Brain pericyte (primary cell): ENCODE results near the gene SYNGR4.
"Not testable (repeated sequence)": the region's sequence is repeated elsewhere in the genome, so short reads cannot be mapped to it uniquely, and the experiment has no call there.

Experiments
- DNase-seq: peaks from one replicate; pipeline ENCODE4 v3.0.0-alpha.2; 2012; ENCODE audit warnings: low read depth, low spot score

Gene SYNGR4

GRCh38 chr19:48371367-48371766 is 7.2 kb downstream of the SYNGR4 start:
- no peak for DNase-seq

GRCh38 chr19:48371771-48372170 is 7.6 kb downstream of the SYNGR4 start:
- DNase-seq = not testable (repeated sequence)

GRCh38 chr19:48372904-48373303 is 8.7 kb downstream of the SYNGR4 start:
- no peak for DNase-seq

GRCh38 chr19:48373567-48373966 is 9.4 kb downstream of the SYNGR4 start:
- DNase-seq = no peak

GRCh38 chr19:48378194-48378570 is 14.0 kb downstream of the SYNGR4 start:
- no peak for DNase-seq

- no peak for DNase-seq
Observed at GRCh38 chr19:48379058-48379457, 14.9 kb downstream of the SYNGR4 start.

- no peak for DNase-seq
Observed at GRCh38 chr19:48381178-48381950, 17.2 kb downstream of the SYNGR4 start.

- no peak for DNase-seq
Observed at GRCh38 chr19:48382286-48382685, 18.1 kb downstream of the SYNGR4 start.

GRCh38 chr19:48385461-48386087 is 21.4 kb downstream of the SYNGR4 start:
- DNase-seq = no peak

- DNase-seq = no peak
Observed at GRCh38 chr19:48386981-48387380, 22.8 kb downstream of the SYNGR4 start.

- peak; percentile 40 for DNase-seq
Observed at GRCh38 chr19:48390188-48391099, 26.3 kb downstream of the SYNGR4 start.

- no peak for DNase-seq
Observed at GRCh38 chr19:48391100-48392005, 27.2 kb downstream of the SYNGR4 start, which contains the start of gene KDELR1. Gene KDELR1 (minus strand): TSS chr19:48391551. CDS start chr19:48391358, 193 bp downstream.

- not testable (repeated sequence) for DNase-seq
Observed at GRCh38 chr19:48392006-48392344, 27.8 kb downstream of the SYNGR4 start.

GRCh38 chr19:48392860-48393558 is 28.8 kb downstream of the SYNGR4 start:
- no peak for DNase-seq

- DNase-seq = no peak
Observed at GRCh38 chr19:48393559-48394330, 29.6 kb downstream of the SYNGR4 start, which contains the start of gene GRIN2D. Gene GRIN2D (plus strand): TSS chr19:48393668. CDS start chr19:48398393, 4,725 bp downstream.

GRCh38 chr19:48394331-48395169 is 30.4 kb downstream of the SYNGR4 start:
- DNase-seq = no peak

GRCh38 chr19:48395170-48395455 is 30.9 kb downstream of the SYNGR4 start:
- DNase-seq = no peak

- DNase-seq = no peak
Observed at GRCh38 chr19:48395499-48395898, 31.3 kb downstream of the SYNGR4 start.
